ENCODE measurements around the gene ZBTB39. TPM values are rescaled to one million over a fixed set of nuclear protein-coding genes. Genes with fewer than 3 reads are reported as not detected.

The ZBTB39 gene
- polyA plus RNA-seq, 1 donor: 4.6 TPM

Other genes with a start within 250 kb of the ZBTB39 start
- 0.17 TPM for gene HSD17B6, start 243.2 kb downstream of the ZBTB39 start, polyA plus RNA-seq (ENCODE audit: insufficient read length)
- gene SDR9C7, start 72.1 kb downstream of the ZBTB39 start, polyA plus RNA-seq (ENCODE audit: insufficient read length): 0.36 TPM
- gene RDH16, start 48.9 kb downstream of the ZBTB39 start, polyA plus RNA-seq (ENCODE audit: insufficient read length): 0.57 TPM
- not detected for gene TAC3, start 10.0 kb upstream of the ZBTB39 start, polyA plus RNA-seq (ENCODE audit: insufficient read length)
- gene MYO1A, start 43.6 kb upstream of the ZBTB39 start, polyA plus RNA-seq (ENCODE audit: insufficient read length): 0.57 TPM
- 17.9 TPM for gene NEMP1, start 72.2 kb upstream of the ZBTB39 start, polyA plus RNA-seq (ENCODE audit: insufficient read length)
- gene NAB2, start 82.6 kb upstream of the ZBTB39 start, polyA plus RNA-seq (ENCODE audit: insufficient read length): 37.2 TPM
- 43.1 TPM for gene STAT6, start 104.8 kb upstream of the ZBTB39 start, polyA plus RNA-seq (ENCODE audit: insufficient read length)
- 130 TPM for gene LRP1, start 121.9 kb upstream of the ZBTB39 start, polyA plus RNA-seq (ENCODE audit: insufficient read length)
- 0.45 TPM for gene LRP1-AS, start 141.1 kb upstream of the ZBTB39 start, polyA plus RNA-seq (ENCODE audit: insufficient read length)
- gene NXPH4, start 210.2 kb upstream of the ZBTB39 start, polyA plus RNA-seq (ENCODE audit: insufficient read length): 2.7 TPM
- gene SHMT2, start 223.2 kb upstream of the ZBTB39 start, polyA plus RNA-seq (ENCODE audit: insufficient read length): 65.1 TPM
- 476 TPM for gene STAC3, start 244.6 kb upstream of the ZBTB39 start, polyA plus RNA-seq (ENCODE audit: insufficient read length)